GM19372 (cell line): ENCODE measurements around the gene TPSG1.
"Not testable (repeated sequence)": the region's sequence is repeated elsewhere in the genome, so short reads cannot be mapped to it uniquely, and the experiment has no call there.

ENCODE experiments used
- ATAC-seq: cut with Tn5 transposase; IDR thresholded peaks from one replicate; pipeline ENCODE4 v1.9.1; 2021; ENCODE audit warnings: mild to moderate bottlenecking, low read depth, moderate library complexity; ENCODE audit not compliant: unreplicated experiment

The TPSG1 gene

DNA sequence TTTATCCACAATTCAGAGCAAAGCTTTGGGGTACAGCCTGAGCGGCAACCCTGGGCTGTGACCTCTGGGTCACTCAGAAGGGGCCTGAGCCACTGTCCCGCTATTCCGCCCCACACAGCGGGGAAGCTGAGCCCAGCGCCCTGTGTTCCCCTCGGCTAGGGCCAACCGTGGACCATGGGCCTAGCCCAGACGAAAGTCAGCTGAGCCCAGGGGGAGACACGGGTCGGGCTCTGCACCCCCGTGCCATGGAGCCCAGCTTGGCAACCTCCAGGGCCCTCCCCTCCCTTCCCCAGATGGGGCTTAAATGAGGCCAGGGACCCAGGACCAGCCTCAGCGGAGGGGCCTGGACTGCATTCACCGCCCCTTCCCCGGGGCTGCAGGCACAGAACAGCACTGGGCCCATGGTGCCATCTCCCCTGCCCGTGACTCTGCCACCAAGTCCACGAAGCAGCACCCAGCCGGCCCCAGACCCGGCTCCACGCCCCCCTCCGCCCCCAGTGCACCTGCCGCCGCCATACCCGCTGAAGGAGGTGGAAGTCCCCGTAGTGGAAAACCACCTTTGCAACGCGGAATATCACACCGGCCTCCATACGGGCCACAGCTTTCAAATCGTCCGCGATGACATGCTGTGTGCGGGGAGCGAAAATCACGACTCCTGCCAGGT is 32.6 kb upstream of the TPSG1 start:
- ATAC-seq, result no peak

DNA sequence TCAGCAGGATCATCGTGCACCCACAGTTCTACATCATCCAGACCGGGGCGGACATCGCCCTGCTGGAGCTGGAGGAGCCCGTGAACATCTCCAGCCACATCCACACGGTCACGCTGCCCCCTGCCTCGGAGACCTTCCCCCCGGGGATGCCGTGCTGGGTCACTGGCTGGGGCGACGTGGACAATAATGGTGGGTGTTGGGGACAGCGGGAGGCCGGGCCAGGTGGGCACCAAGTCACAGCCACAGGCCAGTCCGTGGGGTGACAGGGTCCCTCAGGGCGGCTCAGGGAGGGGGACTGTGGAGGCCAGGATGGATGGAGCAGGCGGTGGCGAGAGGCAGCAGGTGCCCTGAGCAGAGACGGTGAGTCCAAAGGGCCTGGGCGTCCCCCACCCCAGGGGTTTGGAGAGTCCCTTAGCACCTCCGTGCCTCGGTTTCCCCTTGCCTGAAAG is 31.8 kb upstream of the TPSG1 start:
- no peak for ATAC-seq

DNA sequence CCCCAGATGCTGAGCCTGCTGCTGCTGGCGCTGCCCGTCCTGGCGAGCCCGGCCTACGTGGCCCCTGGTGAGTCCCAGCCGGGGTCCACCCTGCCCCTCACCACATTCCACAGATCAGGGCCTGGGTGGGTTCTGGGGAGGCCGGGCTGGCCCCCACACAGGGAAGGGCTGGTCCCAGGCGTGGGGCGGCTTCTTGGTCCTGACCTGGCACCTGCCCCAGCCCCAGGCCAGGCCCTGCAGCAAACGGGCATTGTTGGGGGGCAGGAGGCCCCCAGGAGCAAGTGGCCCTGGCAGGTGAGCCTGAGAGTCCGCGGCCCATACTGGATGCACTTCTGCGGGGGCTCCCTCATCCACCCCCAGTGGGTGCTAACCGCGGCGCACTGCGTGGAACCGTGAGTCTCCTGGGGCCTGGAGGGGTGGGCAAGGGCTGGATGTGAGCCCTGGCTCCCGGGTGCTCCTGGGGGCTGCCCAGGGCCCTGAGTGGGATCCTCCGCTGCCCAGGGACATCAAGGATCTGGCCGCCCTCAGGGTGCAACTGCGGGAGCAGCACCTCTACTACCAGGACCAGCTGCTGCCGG is 31.3 kb upstream of the TPSG1 start:
- ATAC-seq, result not testable (repeated sequence)

DNA sequence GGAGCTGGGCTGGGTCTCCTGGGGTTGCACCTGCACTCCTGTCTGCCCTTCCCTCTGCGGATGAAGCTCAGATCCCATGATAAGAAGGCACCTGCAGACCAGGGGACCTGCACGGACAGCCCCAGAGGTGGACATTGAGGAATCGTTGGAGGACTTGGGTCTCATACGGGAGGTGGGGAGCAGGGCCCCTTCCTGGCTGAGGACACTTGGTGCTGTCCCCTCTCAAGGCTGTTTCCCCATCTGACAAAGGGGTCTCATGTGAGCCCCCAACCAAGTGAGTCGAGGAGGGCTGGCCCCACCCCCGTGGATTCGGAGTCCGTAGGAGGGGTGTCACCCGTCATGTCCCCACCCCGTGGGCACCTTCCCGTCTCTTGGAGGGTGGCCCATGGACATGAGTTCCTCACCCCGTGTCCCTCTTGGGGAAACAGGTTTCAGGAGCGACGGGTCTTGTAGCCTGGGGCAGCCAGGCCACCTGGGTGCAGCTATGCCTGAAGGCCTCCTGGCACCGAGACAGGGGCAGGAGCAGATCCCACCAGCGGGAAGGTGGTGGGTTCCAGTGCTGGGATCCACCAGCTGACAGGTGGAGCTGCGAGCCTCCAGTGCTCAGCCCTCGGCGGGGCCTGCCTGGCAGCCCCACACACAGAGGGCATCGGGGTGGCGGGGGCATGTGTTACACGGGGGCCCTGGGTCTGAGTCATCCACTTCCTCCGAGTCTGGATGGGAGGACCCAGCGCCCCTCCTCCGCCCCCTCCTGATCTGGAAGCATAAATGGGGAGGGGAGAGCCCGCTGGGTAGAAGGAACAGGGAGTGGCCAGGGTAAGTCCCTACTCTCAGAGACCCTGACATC is 30.4 kb upstream of the TPSG1 start, which contains the start of gene TPSD1:
TPSD1 (plus strand) TSS at position 794 of the 847 bp plus-strand sequence. CDS start 212 bp downstream, outside the sequence.
- ATAC-seq, result not testable (repeated sequence)

DNA sequence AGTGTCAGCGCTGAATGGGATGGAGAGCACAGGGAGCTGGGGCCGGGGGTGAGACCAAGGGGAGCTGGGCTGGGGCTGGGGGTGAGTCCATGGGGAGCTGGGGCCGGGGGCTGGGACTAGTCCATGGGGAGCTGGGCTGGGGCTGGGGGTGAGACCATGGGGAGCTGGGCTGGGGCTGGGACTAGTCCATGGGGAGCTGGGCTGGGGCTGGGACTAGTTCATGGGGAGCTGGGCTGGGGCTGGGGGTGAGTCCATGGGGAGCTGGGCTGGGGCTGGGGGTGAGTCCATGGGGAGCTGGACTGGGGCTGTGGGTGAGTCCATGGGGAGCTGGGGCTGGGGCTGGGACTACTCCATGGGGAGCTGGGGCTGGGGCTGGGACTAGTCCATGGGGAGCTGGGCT is 29.8 kb upstream of the TPSG1 start:
- not testable (repeated sequence) for ATAC-seq

DNA sequence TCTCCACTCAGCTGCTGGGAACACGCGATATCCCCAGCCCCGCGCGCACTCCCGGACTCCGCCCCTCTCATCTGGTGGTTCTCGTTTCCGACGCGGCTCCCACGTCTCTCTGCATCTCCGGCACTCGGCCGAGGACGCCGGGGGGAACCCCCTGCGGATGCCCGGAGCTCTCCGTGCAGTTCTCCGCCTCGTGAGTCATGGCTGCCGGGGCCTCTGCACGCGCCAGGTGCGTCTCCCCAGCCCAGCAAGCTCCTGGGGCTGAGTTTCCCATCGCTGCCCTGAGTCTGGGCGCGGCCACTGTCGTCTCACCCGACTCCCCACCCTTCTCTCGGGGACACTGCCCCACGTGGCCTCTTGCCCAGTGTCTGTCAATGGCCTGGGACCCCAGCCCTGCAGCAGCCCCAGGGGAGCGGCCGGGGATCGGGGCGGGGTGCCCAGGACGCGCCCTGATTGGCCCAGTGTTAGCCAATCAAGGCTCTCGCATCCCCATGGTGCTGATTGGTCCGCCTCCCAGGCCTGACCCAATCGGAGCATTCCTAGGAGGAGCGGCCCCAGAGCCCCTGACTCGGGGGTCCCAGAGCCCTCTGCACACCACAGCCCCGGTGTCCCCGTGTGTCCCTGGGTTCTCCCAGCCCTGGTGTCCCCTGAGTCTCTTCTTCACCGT is 28.8 kb upstream of the TPSG1 start:
- not testable (repeated sequence) for ATAC-seq

DNA sequence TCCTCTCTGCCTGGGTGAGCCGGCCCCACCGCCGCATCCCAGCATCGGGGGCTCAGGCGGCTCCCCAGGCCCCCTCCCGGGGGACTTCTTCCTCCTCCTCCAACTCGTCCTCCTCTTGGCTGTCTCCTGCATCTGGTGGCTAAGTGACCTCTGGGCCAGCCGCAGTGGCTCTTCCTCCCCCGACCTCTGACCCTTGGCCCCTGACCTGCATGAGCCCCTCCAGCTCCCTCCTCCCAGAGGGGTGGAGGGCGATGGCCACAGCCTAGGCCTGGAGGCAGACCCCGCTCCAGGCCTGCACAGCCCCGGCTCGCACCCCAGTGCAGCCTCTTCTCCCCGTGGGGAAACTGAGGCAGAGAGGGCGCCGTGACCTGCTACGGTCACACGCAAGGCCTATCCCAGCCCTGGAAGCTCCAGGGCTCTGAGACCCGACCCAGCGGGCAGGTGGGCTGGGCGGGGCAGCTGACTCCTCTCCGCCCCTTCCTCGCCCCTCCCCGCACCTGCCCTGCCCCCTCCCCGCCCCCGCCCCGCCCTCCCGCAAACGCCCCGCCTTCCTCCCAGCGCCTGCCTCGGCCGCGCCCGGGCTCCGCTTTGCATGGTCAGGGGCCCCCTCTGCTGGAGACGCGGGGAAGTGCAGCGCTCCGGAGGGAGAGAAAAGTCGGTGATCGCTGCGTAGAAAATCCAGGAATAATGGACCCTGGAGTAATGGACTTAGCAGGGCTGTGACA is 24.1 kb upstream of the TPSG1 start:
- ATAC-seq, result not testable (repeated sequence)

DNA sequence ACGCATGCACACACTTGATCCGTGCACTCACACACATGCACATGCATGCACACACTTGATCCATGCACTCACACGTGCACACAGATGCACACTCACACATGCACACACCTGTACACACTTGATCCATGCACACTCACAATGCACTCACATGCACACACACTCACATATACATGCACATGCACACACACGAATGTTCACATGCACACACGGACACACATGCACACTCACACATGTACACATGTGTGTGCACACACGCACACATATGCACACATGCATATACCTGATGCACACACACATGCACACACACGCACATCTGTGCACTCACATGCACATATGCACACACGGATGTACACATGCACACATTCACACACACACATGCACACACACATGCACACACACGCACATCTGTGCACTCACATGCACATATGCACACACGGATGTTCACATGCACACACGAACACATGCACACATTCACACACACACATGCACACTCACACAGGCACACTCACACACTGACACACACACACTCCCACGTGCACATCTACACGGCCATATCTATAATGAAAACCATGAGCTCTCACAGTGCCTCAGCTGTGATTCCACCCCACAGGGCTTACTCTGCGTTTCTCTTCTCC is 23.0 kb upstream of the TPSG1 start:
- ATAC-seq, result not testable (repeated sequence)

DNA sequence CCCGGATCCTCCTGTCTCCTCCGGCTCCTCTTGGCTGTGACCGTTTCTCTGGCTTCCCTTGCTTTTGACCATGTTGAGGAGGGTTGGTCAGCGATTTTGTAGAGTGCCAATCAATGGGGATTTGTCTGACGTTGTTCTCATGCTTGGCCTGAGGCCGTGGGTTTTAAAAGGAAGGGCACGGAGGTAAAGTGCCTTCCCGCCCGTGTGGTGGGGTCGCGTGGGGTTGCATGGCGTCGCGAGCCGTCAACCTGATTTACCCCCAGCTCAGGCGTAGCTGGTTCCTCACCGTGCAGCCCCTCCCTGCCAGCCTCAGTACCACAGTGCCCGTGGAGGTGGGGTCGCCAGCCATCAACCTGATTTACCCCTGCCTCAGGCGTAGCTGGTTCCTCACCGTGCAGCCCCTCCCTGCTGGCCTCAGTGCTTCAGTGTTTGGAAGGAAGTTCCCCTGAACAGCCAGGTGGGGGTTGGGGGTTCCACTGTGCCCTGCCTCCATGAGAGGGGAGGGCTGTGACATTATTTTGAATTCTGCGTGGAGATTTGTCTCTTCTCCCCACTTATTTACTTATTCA is 20.5 kb upstream of the TPSG1 start:
- no peak for ATAC-seq

DNA sequence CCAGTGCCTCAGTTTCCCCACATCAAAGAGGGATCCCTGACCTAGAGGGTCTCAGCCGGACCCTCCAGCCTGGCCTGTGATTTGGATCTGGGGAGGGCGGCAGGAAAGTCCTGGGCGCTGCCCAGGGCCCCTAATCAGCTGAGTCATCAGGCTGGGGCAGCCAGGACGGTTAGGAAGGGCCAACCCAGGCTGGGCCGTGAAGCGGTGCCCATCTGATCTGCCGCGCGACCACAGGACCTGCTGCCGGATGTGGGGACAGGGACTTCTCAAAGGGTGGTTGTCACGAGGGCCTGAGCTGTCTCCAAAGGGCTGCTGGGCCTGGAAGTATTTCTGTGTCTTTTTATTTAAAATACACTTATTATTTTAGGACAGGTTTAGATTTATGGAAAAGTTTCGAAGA is 19.8 kb upstream of the TPSG1 start:
- ATAC-seq, result no peak

DNA sequence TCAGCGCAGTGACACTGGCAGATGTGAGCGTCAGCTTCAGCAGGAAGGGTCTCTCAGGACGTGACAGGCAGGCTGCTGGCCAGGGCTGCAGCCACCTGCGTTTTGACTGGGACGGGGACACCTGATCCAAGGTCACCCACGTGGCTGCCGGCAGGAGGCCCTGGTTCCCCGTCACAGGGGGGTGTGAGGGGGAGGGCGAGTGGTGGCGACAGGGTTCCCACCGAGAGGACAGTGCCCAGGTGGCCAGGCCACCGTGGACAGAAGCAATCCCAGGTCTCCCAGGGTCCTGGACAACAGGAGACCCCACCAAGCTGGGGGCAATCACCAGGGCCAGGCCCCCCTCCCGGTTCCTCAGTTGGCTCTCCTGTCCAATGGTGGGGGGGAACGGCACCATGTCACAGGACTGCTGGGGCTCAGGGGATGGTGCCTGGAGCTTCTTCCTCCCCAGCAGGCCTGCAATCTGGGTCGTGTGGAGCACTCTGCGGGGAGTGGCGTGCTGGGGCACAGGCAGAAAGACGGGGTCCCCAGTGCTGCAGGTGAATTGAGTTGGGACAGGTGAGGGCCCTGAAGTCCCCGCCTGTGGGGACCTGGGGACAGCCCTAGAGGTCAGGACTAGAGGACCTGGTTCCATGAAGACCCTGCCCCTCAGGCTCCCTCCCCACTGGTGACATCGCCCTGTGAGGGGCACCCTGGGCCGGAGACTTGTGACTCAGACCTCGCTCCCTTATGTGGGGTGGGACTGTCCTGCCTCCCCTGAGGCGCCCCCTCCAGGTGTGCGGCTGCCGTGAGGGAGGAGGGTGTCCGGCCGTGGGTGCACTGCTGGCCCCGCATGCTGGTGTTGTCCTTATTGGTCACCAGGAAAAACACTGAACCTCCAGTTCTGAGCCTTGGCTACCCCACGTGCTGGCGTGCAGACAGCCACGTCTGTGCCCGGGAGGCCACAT is 19.1 kb upstream of the TPSG1 start:
- ATAC-seq, result not testable (repeated sequence)

DNA sequence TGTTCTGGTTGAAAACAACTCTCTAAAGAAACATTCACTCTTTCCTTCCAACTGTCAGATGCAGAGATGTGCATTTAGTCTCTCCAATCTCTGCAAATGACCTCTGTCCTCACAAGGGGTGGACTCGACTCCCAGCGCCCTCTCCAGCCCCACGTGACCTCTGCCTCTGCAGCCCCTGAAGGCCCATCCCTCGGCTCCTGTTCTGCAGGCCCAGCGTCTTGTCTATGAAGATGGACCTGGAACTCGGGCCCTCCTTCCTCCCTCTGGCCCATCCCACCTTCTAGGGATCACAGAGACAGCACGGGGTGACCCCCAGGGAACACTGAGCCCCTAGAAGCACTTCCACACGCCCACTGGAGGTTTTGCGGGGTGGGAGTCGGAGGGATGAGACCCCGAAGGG is 18.3 kb upstream of the TPSG1 start:
- not testable (repeated sequence) for ATAC-seq

DNA sequence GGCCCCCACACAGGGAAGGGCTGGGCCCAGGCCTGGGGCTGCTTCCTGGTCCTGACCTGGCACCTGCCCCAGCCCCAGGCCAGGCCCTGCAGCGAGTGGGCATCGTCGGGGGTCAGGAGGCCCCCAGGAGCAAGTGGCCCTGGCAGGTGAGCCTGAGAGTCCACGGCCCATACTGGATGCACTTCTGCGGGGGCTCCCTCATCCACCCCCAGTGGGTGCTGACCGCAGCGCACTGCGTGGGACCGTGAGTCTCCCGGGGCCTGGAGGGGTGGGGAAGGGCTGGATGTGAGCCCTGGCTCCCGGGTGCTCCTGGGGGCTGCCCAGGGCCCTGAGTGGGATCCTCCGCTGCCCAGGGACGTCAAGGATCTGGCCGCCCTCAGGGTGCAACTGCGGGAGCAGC is 16.0 kb upstream of the TPSG1 start:
- ATAC-seq, result not testable (repeated sequence)

DNA sequence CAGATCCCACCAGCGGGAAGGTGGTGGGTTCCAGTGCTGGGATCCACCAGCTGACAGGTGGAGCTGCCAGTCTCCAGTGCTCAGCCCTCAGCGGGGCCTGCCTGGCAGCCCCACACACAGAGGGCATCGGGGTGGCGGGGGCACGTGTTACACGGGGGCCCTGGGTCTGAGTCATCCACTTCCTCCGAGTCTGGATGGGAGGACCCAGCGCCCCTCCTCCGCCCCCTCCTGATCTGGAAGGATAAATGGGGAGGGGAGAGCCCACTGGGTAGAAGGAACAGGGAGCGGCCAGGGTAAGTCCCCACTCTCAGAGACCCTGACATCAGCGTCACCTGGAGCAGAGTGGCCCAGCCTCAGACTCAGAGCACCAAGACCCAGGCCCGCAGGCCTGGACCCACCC is 15.4 kb upstream of the TPSG1 start, which contains the start of gene TPSAB1:
TPSAB1 (plus strand) TSS at position 270 of the 400 bp plus-strand sequence. CDS start 234 bp downstream, outside the sequence.
- ATAC-seq, result not testable (repeated sequence)

DNA sequence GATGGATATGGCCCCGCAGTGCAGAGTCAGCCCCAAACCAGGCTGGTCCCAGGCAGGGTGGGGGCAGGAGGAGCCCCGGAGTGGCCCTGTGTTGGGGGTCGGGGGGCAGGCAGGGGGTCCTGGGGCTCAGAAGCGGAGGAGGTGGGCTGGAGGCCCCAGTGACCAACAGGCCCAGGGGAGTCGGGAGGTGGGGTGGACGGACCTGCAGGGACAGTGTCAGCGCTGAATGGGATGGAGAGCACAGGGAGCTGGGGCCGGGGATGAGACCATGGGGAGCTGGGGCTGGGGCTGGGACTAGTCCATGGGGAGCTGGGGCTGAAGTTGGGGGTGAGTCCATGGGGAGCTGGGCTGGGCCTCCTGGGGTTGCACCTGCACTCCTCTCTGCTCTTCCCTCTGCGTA is 14.5 kb upstream of the TPSG1 start:
- ATAC-seq, result not testable (repeated sequence)

DNA sequence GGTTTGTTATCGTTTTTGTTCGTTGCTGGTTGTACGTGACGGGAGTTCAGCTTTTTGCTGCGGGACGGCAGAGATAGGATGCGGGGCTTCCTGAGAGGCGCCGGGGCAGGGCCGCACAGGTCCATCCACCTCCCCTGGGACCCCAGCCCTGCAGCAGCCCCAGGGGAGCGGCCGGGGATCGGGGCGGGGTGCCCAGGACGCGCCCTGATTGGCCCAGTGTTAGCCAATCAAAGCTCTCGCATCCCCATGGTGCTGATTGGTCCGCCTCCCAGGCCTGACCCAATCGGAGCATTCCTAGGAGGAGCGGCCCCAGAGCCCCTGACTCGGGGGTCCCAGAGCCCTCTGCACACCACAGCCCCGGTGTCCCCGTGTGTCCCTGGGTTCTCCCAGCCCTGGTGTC is 13.8 kb upstream of the TPSG1 start:
- not testable (repeated sequence) for ATAC-seq

DNA sequence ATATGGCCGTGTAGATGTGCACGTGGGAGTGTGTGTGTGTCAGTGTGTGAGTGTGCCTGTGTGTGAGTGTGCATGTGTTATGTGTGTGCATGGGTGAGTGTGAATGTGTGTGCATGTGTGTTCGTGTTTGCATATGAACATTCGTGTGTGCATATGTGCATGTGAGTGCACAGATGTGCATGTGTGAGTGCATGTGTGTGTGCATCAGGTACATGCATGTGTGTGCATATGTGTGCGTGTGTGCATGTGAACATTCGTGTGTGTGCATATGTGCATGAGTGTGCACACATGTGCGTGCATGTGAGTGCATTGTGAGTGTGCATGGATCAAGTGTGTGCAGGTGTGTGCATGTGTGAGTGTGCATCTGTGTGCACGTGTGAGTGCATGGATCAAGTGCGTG is 12.9 kb upstream of the TPSG1 start:
- ATAC-seq, result no peak

DNA sequence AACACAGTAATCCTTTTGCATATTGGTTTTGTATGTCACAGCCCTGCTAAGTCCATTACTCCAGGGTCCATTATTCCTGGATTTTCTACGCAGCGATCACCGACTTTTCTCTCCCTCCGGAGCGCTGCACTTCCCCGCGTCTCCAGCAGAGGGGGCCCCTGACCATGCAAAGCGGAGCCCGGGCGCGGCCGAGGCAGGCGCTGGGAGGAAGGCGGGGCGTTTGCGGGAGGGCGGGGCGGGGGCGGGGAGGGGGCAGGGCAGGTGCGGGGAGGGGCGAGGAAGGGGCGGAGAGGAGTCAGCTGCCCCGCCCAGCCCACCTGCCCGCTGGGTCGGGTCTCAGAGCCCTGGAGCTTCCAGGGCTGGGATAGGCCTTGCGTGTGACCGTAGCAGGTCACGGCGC is 11.6 kb upstream of the TPSG1 start:
- ATAC-seq, result not testable (repeated sequence)
